WTC11 (cell line): ENCODE measurements around the gene TNK1. TPM values are rescaled to one million over a fixed set of nuclear protein-coding genes. Genes with fewer than 3 reads are reported as not detected.

Experiments
- ATAC-seq: fragments of 200-7000 bp; cut with Tn5 transposase; 2 replicates; pipeline ENCODE4 v1.10.0; 2021; ENCODE audit warnings: mild to moderate bottlenecking, moderate library complexity
- CTCF ChIA-PET: fragments of 300-600 bp; sonication (Branson Sonifier 250); formaldehyde crosslinking; loops from one replicate; lab custom pipeline; 2021; ENCODE audit warnings: antibody characterized with exemption; lab: Charles Lee
- POLR2A ChIA-PET: fragments of 350-600 bp; sonication (Branson Sonifier 250); formaldehyde crosslinking; loops from one replicate; lab custom pipeline; 2021; ENCODE audit warnings: antibody characterized with exemption; lab: Charles Lee
- DNase-seq: peaks from one replicate; pipeline ENCODE4 v3.0.0; 2021; ENCODE audit warnings: low spot score
- H3K27ac Mint-ChIP-seq: 2 replicates; pipeline ENCODE4 v1.8.0; 2021; ENCODE audit warnings: mixed read lengths
- H3K27me3 Mint-ChIP-seq: 2 replicates; pipeline ENCODE4 v1.8.0; 2021; ENCODE audit warnings: low read depth, mild to moderate bottlenecking, moderate library complexity, mixed read lengths
- H3K36me3 Mint-ChIP-seq: 2 replicates; pipeline ENCODE4 v1.8.0; 2021; ENCODE audit warnings: mixed read lengths
- H3K4me1 Mint-ChIP-seq: 2 replicates; pipeline ENCODE4 v1.8.0; 2022; ENCODE audit warnings: mixed read lengths
- H3K4me3 Mint-ChIP-seq: 2 replicates; pipeline ENCODE4 v1.8.0; 2021; ENCODE audit warnings: mild to moderate bottlenecking, moderate library complexity, mixed read lengths
- H3K9me3 Mint-ChIP-seq: 2 replicates; pipeline ENCODE4 v1.8.0; 2021; ENCODE audit warnings: mixed read lengths
- ATF1 ChIP-seq: sonication (generic); formaldehyde crosslinking; IDR thresholded peaks from 2 replicates; pipeline ENCODE4 v1.8.1; 2023; ENCODE audit warnings: mild to moderate bottlenecking, moderate library complexity, missing genetic modification reagents
- CBFB ChIP-seq: sonication (generic); formaldehyde crosslinking; IDR thresholded peaks from 2 replicates; pipeline ENCODE4 v1.8.1; 2022; ENCODE audit warnings: mild to moderate bottlenecking, low read depth, missing genetic modification reagents
- FOXK1 ChIP-seq: sonication (generic); formaldehyde crosslinking; IDR thresholded peaks from 2 replicates; pipeline ENCODE4 v1.8.0; 2022; ENCODE audit warnings: mild to moderate bottlenecking, moderate library complexity, missing genetic modification reagents
- FOXP1 ChIP-seq: sonication (generic); formaldehyde crosslinking; IDR thresholded peaks from 2 replicates; pipeline ENCODE4 v1.8.0; 2022; ENCODE audit warnings: missing genetic modification reagents, mild to moderate bottlenecking, moderate library complexity, borderline replicate concordance
- GABPB1 ChIP-seq: sonication (generic); formaldehyde crosslinking; IDR thresholded peaks from 2 replicates; pipeline ENCODE4 v1.8.1; 2023; ENCODE audit warnings: mild to moderate bottlenecking, missing genetic modification reagents
- GRHL2 ChIP-seq: fragments of 250-450 bp; sonication (Bioruptor Pico); IDR thresholded peaks from 2 replicates; pipeline ENCODE4 v1.8.0; 2022; ENCODE audit warnings: mild to moderate bottlenecking, moderate library complexity; ENCODE audit not compliant: insufficient replicate concordance, severe bottlenecking
- MXD4 ChIP-seq: fragments of 250-450 bp; sonication (Bioruptor Pico); IDR thresholded peaks from 2 replicates; pipeline ENCODE4 v1.8.0; 2021; ENCODE audit warnings: mild to moderate bottlenecking, moderate library complexity, borderline replicate concordance
- NFYB ChIP-seq: sonication (generic); formaldehyde crosslinking; conservative IDR thresholded peaks from 2 replicates; pipeline ENCODE4 v1.8.0; 2022; ENCODE audit warnings: low read depth, missing genetic modification reagents
- NR2C2 ChIP-seq: sonication (generic); formaldehyde crosslinking; IDR thresholded peaks from 2 replicates; pipeline ENCODE4 v1.8.0; 2022; ENCODE audit warnings: mild to moderate bottlenecking, missing genetic modification reagents
- NR3C1 ChIP-seq: sonication (generic); formaldehyde crosslinking; conservative IDR thresholded peaks from 2 replicates; pipeline ENCODE4 v1.8.1; 2023; ENCODE audit warnings: low read depth, mild to moderate bottlenecking, missing genetic modification reagents
- OVOL2 ChIP-seq: fragments of 250-450 bp; sonication (Bioruptor Pico); IDR thresholded peaks from 2 replicates; pipeline ENCODE4 v1.9.0; 2021; ENCODE audit warnings: mild to moderate bottlenecking, borderline replicate concordance
- PRRX2 ChIP-seq: fragments of 250-450 bp; sonication (Bioruptor Pico); IDR thresholded peaks from 2 replicates; pipeline ENCODE4 v1.8.0; 2021; ENCODE audit warnings: mild to moderate bottlenecking
- RORB ChIP-seq: fragments of 250-450 bp; sonication (Bioruptor Pico); IDR thresholded peaks from 2 replicates; pipeline ENCODE4 v1.9.0; 2021; ENCODE audit warnings: mild to moderate bottlenecking
- SMAD4 ChIP-seq: sonication (generic); formaldehyde crosslinking; IDR thresholded peaks from 2 replicates; pipeline ENCODE4 v1.8.0; 2022; ENCODE audit warnings: mild to moderate bottlenecking, missing genetic modification reagents
- SOX15 ChIP-seq: fragments of 250-450 bp; sonication (Bioruptor Pico); IDR thresholded peaks from 2 replicates; pipeline ENCODE4 v1.9.0; 2021; ENCODE audit warnings: mild to moderate bottlenecking
- ZNF138 ChIP-seq: sonication (generic); formaldehyde crosslinking; conservative IDR thresholded peaks from 2 replicates; pipeline ENCODE4 v1.8.1; 2022; ENCODE audit warnings: mild to moderate bottlenecking, moderate library complexity, missing genetic modification reagents
- ZNF219 ChIP-seq: sonication (generic); formaldehyde crosslinking; IDR thresholded peaks from 2 replicates; pipeline ENCODE4 v1.8.0; 2023; ENCODE audit warnings: missing genetic modification reagents, mild to moderate bottlenecking, borderline replicate concordance
- ZNF423 ChIP-seq: fragments of 250-450 bp; sonication (Bioruptor Pico); IDR thresholded peaks from 2 replicates; pipeline ENCODE4 v2.1.2; 2022; ENCODE audit warnings: mild to moderate bottlenecking, moderate library complexity
- total RNA-seq: library from RNA; stranded (reverse); gene quantifications from 3 replicates; pipeline ENCODE4 v1.2.3, GENCODE V29; 2021
- TF ChIP-seq, protein P1 (sequence below): sonication (generic); formaldehyde crosslinking; IDR thresholded peaks from 2 replicates; pipeline ENCODE4 v1.8.1; 2023; ENCODE audit warnings: mild to moderate bottlenecking, missing genetic modification reagents, moderate library complexity
- TF ChIP-seq, protein P2 (sequence below): sonication (generic); formaldehyde crosslinking; IDR thresholded peaks from 2 replicates; pipeline ENCODE4 v1.8.0; 2023; ENCODE audit warnings: missing genetic modification reagents, mild to moderate bottlenecking, borderline replicate concordance
- TF ChIP-seq, protein P3 (sequence below): sonication (generic); formaldehyde crosslinking; IDR thresholded peaks from 2 replicates; pipeline ENCODE4 v1.8.1; 2022; ENCODE audit warnings: mild to moderate bottlenecking, missing genetic modification reagents, moderate library complexity, borderline replicate concordance
- TF ChIP-seq, protein P4 (sequence below): sonication (generic); formaldehyde crosslinking; IDR thresholded peaks from 2 replicates; pipeline ENCODE4 v1.8.1; 2023; ENCODE audit warnings: mild to moderate bottlenecking, missing genetic modification reagents, borderline replicate concordance
- TF ChIP-seq, protein P5 (sequence below): sonication (generic); formaldehyde crosslinking; conservative IDR thresholded peaks from 2 replicates; pipeline ENCODE4 v1.8.1; 2022; ENCODE audit warnings: mild to moderate bottlenecking, missing genetic modification reagents
- TF ChIP-seq, protein P6 (sequence below): fragments of 200-600 bp; IDR thresholded peaks from 2 replicates; pipeline ENCODE4 v1.8.0; 2022; ENCODE audit warnings: antibody characterized with exemption

TNK1 gene
- total RNA-seq, 1 experiment from 2014 or later = 9.3 TPM

DNA sequence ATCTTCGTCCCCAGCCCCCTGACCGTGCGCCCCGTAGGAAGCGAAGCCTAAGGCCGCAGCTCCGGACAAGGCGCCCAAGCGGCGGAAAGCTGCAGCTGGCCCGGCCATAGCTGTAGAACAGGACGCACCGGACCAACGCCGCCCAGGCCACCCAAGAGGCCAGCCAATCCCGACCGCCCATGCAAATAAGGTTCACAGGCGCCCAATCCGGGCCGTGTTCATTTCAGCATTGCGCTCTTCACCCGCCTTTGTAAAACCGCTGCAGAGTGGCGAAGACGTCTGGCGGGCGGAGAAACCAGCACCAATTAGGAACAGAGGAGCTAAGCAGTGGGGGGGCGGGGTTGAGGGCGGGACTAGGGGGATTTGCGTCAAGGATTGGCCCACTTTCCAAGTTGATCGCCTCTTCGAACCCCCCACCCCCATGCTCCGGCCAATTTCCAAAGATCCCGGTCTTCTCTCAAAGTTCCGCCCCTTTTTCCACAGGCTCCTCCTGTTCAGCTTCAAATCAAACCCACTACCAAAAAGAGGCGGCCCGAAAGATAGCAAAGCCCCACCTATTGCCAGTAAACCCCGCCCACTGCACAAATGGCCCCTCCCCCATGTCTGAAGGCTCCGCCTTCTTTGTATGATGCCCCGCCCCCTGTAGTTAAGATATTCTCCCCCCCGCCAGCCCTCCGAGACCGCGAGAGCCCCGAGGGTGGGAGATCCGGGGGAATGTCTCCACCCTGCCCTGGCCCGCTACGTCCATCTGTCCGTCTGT is 23.3 kb downstream of the TNK1 start, which contains the start of gene TMEM256:
Gene TMEM256 (minus strand): TSS at position 121 of the 760 bp plus-strand sequence. CDS start 13 bp downstream, at position 108.
- CTCF ChIA-PET = interaction anchor here (0.6 to 3.3 kb wide), 40 partner anchors 10 to 1522 kb away, joined by 3 to 59 read pairs (median 5); partner anchors contain the start of genes ACAP1, CHRNB1, KCTD11 and NEURL4
- H3K4me3 Mint-ChIP-seq = peak within 1 kb of the TSS; percentile 84
- no peak for TF ChIP-seq SMAD4 (CRISPR knock-in tag)
- no peak for TF ChIP-seq RORB (CRISPR knock-in tag)
- TF ChIP-seq, protein P1, sequence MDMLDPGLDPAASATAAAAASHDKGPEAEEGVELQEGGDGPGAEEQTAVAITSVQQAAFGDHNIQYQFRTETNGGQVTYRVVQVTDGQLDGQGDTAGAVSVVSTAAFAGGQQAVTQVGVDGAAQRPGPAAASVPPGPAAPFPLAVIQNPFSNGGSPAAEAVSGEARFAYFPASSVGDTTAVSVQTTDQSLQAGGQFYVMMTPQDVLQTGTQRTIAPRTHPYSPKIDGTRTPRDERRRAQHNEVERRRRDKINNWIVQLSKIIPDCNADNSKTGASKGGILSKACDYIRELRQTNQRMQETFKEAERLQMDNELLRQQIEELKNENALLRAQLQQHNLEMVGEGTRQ (CRISPR knock-in tag) = no peak
- TF ChIP-seq, protein P2, sequence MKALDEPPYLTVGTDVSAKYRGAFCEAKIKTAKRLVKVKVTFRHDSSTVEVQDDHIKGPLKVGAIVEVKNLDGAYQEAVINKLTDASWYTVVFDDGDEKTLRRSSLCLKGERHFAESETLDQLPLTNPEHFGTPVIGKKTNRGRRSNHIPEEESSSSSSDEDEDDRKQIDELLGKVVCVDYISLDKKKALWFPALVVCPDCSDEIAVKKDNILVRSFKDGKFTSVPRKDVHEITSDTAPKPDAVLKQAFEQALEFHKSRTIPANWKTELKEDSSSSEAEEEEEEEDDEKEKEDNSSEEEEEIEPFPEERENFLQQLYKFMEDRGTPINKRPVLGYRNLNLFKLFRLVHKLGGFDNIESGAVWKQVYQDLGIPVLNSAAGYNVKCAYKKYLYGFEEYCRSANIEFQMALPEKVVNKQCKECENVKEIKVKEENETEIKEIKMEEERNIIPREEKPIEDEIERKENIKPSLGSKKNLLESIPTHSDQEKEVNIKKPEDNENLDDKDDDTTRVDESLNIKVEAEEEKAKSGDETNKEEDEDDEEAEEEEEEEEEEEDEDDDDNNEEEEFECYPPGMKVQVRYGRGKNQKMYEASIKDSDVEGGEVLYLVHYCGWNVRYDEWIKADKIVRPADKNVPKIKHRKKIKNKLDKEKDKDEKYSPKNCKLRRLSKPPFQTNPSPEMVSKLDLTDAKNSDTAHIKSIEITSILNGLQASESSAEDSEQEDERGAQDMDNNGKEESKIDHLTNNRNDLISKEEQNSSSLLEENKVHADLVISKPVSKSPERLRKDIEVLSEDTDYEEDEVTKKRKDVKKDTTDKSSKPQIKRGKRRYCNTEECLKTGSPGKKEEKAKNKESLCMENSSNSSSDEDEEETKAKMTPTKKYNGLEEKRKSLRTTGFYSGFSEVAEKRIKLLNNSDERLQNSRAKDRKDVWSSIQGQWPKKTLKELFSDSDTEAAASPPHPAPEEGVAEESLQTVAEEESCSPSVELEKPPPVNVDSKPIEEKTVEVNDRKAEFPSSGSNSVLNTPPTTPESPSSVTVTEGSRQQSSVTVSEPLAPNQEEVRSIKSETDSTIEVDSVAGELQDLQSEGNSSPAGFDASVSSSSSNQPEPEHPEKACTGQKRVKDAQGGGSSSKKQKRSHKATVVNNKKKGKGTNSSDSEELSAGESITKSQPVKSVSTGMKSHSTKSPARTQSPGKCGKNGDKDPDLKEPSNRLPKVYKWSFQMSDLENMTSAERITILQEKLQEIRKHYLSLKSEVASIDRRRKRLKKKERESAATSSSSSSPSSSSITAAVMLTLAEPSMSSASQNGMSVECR (CRISPR knock-in tag) = no peak
- no peak for TF ChIP-seq GRHL2 (CRISPR knock-in tag)
- no peak for TF ChIP-seq SOX15 (CRISPR knock-in tag)
- no peak for TF ChIP-seq NR2C2 (CRISPR knock-in tag)
- TF ChIP-seq, protein P3, sequence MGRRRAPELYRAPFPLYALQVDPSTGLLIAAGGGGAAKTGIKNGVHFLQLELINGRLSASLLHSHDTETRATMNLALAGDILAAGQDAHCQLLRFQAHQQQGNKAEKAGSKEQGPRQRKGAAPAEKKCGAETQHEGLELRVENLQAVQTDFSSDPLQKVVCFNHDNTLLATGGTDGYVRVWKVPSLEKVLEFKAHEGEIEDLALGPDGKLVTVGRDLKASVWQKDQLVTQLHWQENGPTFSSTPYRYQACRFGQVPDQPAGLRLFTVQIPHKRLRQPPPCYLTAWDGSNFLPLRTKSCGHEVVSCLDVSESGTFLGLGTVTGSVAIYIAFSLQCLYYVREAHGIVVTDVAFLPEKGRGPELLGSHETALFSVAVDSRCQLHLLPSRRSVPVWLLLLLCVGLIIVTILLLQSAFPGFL (CRISPR knock-in tag) = no peak
- TF ChIP-seq GABPB1 (CRISPR knock-in tag) = no peak
- no peak for TF ChIP-seq ATF1
- TF ChIP-seq, protein P4, sequence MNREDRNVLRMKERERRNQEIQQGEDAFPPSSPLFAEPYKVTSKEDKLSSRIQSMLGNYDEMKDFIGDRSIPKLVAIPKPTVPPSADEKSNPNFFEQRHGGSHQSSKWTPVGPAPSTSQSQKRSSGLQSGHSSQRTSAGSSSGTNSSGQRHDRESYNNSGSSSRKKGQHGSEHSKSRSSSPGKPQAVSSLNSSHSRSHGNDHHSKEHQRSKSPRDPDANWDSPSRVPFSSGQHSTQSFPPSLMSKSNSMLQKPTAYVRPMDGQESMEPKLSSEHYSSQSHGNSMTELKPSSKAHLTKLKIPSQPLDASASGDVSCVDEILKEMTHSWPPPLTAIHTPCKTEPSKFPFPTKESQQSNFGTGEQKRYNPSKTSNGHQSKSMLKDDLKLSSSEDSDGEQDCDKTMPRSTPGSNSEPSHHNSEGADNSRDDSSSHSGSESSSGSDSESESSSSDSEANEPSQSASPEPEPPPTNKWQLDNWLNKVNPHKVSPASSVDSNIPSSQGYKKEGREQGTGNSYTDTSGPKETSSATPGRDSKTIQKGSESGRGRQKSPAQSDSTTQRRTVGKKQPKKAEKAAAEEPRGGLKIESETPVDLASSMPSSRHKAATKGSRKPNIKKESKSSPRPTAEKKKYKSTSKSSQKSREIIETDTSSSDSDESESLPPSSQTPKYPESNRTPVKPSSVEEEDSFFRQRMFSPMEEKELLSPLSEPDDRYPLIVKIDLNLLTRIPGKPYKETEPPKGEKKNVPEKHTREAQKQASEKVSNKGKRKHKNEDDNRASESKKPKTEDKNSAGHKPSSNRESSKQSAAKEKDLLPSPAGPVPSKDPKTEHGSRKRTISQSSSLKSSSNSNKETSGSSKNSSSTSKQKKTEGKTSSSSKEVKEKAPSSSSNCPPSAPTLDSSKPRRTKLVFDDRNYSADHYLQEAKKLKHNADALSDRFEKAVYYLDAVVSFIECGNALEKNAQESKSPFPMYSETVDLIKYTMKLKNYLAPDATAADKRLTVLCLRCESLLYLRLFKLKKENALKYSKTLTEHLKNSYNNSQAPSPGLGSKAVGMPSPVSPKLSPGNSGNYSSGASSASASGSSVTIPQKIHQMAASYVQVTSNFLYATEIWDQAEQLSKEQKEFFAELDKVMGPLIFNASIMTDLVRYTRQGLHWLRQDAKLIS (CRISPR knock-in tag) = no peak
- no peak for TF ChIP-seq CBFB
- TF ChIP-seq, protein P5, sequence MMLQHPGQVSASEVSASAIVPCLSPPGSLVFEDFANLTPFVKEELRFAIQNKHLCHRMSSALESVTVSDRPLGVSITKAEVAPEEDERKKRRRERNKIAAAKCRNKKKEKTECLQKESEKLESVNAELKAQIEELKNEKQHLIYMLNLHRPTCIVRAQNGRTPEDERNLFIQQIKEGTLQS = no peak
- no peak for TF ChIP-seq PRRX2 (CRISPR knock-in tag)
- TF ChIP-seq MXD4 (CRISPR knock-in tag) = no peak
- TF ChIP-seq ZNF138 = no peak
- TF ChIP-seq OVOL2 (CRISPR knock-in tag) = no peak
- TF ChIP-seq, protein P6, sequence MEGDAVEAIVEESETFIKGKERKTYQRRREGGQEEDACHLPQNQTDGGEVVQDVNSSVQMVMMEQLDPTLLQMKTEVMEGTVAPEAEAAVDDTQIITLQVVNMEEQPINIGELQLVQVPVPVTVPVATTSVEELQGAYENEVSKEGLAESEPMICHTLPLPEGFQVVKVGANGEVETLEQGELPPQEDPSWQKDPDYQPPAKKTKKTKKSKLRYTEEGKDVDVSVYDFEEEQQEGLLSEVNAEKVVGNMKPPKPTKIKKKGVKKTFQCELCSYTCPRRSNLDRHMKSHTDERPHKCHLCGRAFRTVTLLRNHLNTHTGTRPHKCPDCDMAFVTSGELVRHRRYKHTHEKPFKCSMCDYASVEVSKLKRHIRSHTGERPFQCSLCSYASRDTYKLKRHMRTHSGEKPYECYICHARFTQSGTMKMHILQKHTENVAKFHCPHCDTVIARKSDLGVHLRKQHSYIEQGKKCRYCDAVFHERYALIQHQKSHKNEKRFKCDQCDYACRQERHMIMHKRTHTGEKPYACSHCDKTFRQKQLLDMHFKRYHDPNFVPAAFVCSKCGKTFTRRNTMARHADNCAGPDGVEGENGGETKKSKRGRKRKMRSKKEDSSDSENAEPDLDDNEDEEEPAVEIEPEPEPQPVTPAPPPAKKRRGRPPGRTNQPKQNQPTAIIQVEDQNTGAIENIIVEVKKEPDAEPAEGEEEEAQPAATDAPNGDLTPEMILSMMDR = no peak
- no peak for TF ChIP-seq FOXK1 (CRISPR knock-in tag)
- no peak for TF ChIP-seq ZNF423
- TF ChIP-seq NFYB (CRISPR knock-in tag) = peak; percentile 77
- peak; percentile 66; the same call in 1 of the 2 replicates for TF ChIP-seq FOXP1
- TF ChIP-seq ZNF219 (CRISPR knock-in tag) = no peak
- no peak for TF ChIP-seq NR3C1

More for the DNA sequence above, 23.3 kb downstream of the TNK1 start, which contains the start of gene TMEM256:
- DNase-seq = peak; percentile 99
- H3K27ac Mint-ChIP-seq = peak within 1 kb of the TSS; percentile 85
- POLR2A ChIA-PET = interaction anchor here (0.6 to 2.5 kb wide), 21 partner anchors 9 to 185 kb away, joined by 3 to 38 read pairs (median 4); partner anchors contain the start of genes ACAP1, CHRNB1, NEURL4 and PLSCR3
- H3K4me1 Mint-ChIP-seq = peaks cover 29% of the 10 kb centered on the region
- peak; percentile 87 for ATAC-seq
- H3K9me3 Mint-ChIP-seq = no peaks in the 10 kb centered on the region
- H3K36me3 Mint-ChIP-seq = peaks cover 7% of the 10 kb centered on the region
- H3K27me3 Mint-ChIP-seq = no peaks in the 10 kb centered on the region; the same call in 1 of the 2 replicates
